AG04449 (cell line): ENCODE data around the gene MLH1.

ENCODE experiments used
- CTCF ChIA-PET: fragments of 350-600 bp; formaldehyde crosslinking; extraction: SDS; loops from one replicate; lab custom pipeline; 2021; ENCODE audit warnings: antibody characterized with exemption; lab: Yijun Ruan, JAX
- POLR2A ChIA-PET: fragments of 400-600, 350-600 bp; formaldehyde crosslinking; extraction: SDS; loops from one replicate; lab custom pipeline; 2020; ENCODE audit warnings: antibody characterized with exemption, inconsistent platforms; lab: Yijun Ruan, JAX
- DNase-seq: peaks from one replicate; pipeline ENCODE4 v3.0.0-alpha.2; 2010; ENCODE audit warnings: low read depth, low spot score
- H3K4me3 ChIP-seq: 2 replicates; pipeline ENCODE4 v1.5.1; 2011; ENCODE audit warnings: low read depth, mild to moderate bottlenecking, control low read depth, low read length
- TF ChIP-seq, protein P1 (sequence below): IDR thresholded peaks from one replicate; pipeline ENCODE4 v1.5.1; 2011; ENCODE audit warnings: mild to moderate bottlenecking, moderate library complexity, low read length, control low read depth, inconsistent platforms; ENCODE audit not compliant: insufficient read depth; ENCODE audit errors: missing control alignments

Gene MLH1

DNA sequence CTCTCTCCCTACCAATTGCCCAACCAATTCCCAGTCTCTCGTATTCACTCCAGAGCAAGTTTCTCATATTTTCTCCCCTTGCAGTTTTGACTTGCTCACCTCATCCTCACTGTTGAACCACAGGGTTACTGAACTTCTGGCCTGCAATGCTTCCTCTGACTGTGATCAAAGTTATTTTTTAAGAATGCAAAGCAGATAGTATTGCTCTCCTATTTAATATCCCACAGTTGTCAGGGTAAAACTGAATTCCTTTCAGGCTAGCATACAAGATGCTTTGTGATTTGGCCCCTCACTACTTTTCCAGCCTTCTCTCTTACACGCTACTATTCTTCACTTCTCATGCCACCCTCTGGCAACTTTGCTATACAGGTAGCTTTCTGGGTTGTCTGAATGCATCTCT, 100.2 kb downstream of the MLH1 start:
- TF ChIP-seq, protein P1, sequence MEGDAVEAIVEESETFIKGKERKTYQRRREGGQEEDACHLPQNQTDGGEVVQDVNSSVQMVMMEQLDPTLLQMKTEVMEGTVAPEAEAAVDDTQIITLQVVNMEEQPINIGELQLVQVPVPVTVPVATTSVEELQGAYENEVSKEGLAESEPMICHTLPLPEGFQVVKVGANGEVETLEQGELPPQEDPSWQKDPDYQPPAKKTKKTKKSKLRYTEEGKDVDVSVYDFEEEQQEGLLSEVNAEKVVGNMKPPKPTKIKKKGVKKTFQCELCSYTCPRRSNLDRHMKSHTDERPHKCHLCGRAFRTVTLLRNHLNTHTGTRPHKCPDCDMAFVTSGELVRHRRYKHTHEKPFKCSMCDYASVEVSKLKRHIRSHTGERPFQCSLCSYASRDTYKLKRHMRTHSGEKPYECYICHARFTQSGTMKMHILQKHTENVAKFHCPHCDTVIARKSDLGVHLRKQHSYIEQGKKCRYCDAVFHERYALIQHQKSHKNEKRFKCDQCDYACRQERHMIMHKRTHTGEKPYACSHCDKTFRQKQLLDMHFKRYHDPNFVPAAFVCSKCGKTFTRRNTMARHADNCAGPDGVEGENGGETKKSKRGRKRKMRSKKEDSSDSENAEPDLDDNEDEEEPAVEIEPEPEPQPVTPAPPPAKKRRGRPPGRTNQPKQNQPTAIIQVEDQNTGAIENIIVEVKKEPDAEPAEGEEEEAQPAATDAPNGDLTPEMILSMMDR: no peak
- DNase-seq: no peak
- POLR2A ChIA-PET: interaction anchor here (0.6 kb wide), 1 partner anchor 11 kb away, joined by 4 read pairs; no protein-coding TSS in a partner anchor
- CTCF ChIA-PET: interaction anchor here (1.5 kb wide), 1 partner anchor 120 kb away, joined by 4 read pairs; no protein-coding TSS in a partner anchor
- no peak overlapping the region for H3K4me3 ChIP-seq

DNA sequence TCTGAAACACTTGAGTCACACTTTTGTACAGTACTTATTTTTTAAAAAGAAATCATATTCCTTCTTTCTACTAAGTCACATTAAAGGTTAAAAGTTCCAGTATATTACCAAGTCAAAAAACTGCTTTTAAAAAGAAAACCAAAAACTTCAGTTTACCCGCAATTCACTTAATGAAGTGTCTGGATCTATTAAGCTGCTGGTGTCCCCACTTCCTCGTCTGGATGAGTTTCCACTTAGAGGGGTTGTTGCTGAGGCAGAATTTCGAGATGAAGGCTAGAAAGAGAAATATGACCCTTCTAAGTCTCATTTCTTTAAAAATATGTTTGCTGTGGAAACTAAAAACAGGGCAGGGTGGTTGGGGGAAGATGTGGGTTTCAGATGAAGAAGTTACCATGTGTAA, 101.3 kb downstream of the MLH1 start:
- no peak overlapping the region for H3K4me3 ChIP-seq
- TF ChIP-seq, protein P1: no peak
- ChIA-PET CTCF (interaction anchor here (1.5 kb wide), 1 partner anchor 119 kb away, joined by 4 read pairs; no protein-coding TSS in a partner anchor), POLR2A (no interaction called here)
- DNase-seq: no peak

- peak; percentile 38 for DNase-seq
- ChIA-PET CTCF (no interaction called here), POLR2A (no interaction called here)
- TF ChIP-seq, protein P1: no peak
- no peak overlapping the region for H3K4me3 ChIP-seq
These were observed 103.0 kb downstream of the MLH1 start for GRCh38 chr3:37096288-37096687.

- no peak overlapping the region for H3K4me3 ChIP-seq
- ChIA-PET POLR2A (no interaction called here), CTCF (no interaction called here)
- TF ChIP-seq, protein P1: no peak
- DNase-seq: no peak
These were observed 103.7 kb downstream of the MLH1 start for GRCh38 chr3:37096975-37097374.

DNA sequence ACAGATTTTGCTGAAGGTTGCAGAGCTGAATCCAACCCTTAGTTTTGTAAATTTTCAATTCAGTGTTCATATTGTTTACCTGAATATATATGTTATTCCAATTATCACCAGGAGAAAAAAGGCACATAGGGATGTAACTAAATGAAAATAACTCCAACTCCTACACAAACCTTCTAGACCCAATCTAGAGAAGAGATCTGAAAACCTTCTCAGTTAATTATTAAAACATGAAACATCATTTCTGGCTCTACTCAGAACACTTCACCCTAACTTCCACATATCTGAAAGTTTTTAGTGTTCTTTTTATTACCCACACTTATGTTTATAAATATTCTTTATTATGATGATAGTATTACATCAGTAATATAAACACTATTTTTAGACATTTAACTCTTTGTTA, 104.5 kb downstream of the MLH1 start:
- DNase-seq: no peak
- CTCF ChIA-PET: no interaction called here
- no peak overlapping the region for H3K4me3 ChIP-seq
- POLR2A ChIA-PET: no interaction called here
- TF ChIP-seq, protein P1: no peak

- CTCF ChIA-PET: interaction anchor here (1.0 to 1.5 kb wide), 2 partner anchors 11 to 15 kb away, joined by 3 read pairs; no protein-coding TSS in a partner anchor
- H3K4me3 ChIP-seq: no peak overlapping the region
- POLR2A ChIA-PET: no interaction called here
- TF ChIP-seq, protein P1: no peak
- DNase-seq: no peak
These were observed 105.6 kb downstream of the MLH1 start for GRCh38 chr3:37098884-37099283.
